ENCODE measurements around the gene TBX2. TPM values are rescaled to one million over a fixed set of nuclear protein-coding genes. Genes with fewer than 3 reads are reported as not detected.
A peak's percentile ranks its signal among the peaks of the same experiment; 100 is the strongest.

TBX2 gene
- total RNA-seq, 2 experiments from 2014 or later = 0.06 TPM; not detected in 1

DNA sequence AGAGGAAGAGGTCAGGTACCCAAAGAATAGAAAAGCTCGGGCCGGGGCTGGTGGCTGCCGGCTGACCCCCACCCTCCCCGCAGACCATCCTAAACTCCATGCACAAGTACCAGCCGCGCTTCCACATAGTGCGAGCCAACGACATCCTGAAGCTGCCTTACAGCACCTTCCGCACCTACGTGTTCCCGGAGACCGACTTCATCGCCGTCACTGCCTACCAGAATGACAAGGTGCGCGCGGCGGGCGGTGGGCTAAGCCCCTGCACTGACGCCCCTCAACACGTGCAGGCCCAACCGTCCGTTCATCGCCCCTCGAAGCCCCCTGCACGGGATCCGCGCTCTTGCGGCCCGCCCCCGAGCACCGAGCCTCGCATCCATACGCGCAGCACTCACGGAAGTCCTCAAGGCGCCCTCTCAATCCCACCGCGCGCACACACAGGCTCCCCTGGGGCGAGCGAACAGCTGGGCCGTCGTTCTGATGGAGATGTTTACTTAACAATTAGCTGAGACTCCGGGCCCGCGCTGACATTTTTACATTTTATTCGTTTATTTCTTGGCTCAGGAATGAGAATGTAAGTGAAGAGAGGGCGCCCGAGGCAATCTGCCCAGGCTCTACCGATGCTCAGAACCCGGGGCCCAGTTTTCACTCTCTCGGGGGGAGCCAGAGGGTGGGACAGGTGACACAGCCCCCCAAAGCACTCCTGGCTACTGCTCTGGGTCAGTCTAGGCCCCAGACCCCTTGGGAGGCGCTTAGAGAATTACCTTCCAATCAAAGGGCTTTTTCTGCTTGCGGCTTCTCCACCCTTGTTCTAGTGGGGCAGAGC is 3.5 kb downstream of the TBX2 start:
- DNase-seq = peak in 3 of 14 experiments; percentile 29 to 56 (median 51)
- Histone ChIP-seq H3K27me3 (ENCODE audit: control insufficient read depth in 1 of 2, insufficient read depth in 2 of 2, low read length in 2 of 2) (peaks cover 81 to 88% of the 10 kb centered on the region in 2 experiments), H3K27ac (ENCODE audit: low read depth in 1 of 2, low read length in 2 of 2) (no peak overlapping the region), H3K9me3 (ENCODE audit: control insufficient read depth in 1 of 2, insufficient read depth in 1 of 2, low read length in 2 of 2) (peaks cover 0 to 40% of the 10 kb centered on the region in 2 experiments), H3K36me3 (ENCODE audit: insufficient read depth, low read length) (no peaks in the 10 kb centered on the region), H3K4me1 (ENCODE audit: insufficient read depth, low read length) (peaks cover 69% of the 10 kb centered on the region), H3K4me3 (ENCODE audit: low read length) (peak overlapping the region; percentile 24)
- H3K36me3 Mint-ChIP-seq (ENCODE audit: low read depth) = no peaks in the 10 kb centered on the region
- intact Hi-C loops (cut with DNase I, micrococcal nuclease) = loop anchor here in 1 of 2 experiments (10.0 kb wide), 2 partner anchors 268 to 678 kb away; no protein-coding TSS in a partner anchor
- H3K9me3 Mint-ChIP-seq = no peaks in the 10 kb centered on the region
- H3K27ac Mint-ChIP-seq = no peak overlapping the region
- peak; percentile 39 for ATAC-seq (ENCODE audit: poor library complexity)
- POLR2A ChIA-PET = interaction anchor here (0.6 to 1.0 kb wide), 2 partner anchors 9 to 96 kb away, joined by 4 read pairs; no protein-coding TSS in a partner anchor
- peak overlapping the region; percentile 69 for H3K4me3 Mint-ChIP-seq
- peaks cover 68% of the 10 kb centered on the region for H3K27me3 Mint-ChIP-seq
- peaks cover 51% of the 10 kb centered on the region for H3K4me1 Mint-ChIP-seq (ENCODE audit: low read depth)
- CTCF ChIA-PET = interaction anchor here (2.1 kb wide), 1 partner anchor 9 kb away, joined by 6 read pairs; no protein-coding TSS in a partner anchor
- TF ChIP-seq CTCF (IDR thresholded peaks at IDR 0.05) = no peak

DNA sequence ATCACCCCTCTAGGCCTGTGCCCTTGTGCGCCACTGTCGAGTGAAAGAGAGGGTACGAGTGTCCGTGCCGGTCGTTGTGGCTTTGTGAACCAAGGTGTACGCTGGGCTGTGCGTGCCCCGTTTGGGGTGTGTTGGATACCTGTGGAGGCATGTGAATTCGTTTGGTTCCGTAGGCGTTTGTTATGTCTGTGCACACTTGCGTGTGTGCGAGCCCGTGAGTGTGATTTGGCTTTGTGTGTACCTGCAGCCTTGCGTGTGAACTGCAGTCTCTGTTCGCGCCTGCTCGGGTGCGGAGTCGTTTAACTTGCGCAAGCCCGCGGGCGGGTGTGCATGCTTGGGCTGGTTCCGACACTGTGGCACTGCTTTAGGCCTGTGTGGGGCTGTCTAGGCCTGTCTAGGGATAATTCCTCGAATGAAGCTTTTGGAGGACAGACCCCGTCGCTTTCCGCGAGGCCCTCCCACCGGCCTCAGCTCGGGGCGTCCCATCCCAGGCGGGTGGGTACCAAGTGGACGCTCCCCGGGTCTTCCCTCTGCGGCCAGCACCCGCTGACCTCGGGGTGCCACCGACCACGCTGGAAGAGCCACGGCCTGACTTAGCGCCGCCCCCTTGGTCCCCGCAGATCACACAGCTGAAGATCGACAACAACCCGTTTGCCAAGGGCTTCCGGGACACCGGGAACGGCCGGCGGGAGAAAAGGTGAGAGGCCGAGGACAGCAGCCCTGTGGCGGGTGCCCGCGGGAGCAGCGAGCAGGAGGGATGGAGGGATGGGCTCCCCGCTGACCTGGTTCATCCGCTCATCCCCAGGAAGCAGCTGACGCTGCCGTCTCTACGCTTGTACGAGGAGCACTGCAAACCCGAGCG is 4.4 kb downstream of the TBX2 start:
- Histone ChIP-seq H3K27ac (ENCODE audit: low read depth in 1 of 2, low read length in 2 of 2) (no peak overlapping the region), H3K9me3 (ENCODE audit: control insufficient read depth in 1 of 2, insufficient read depth in 1 of 2, low read length in 2 of 2) (peaks cover 0 to 43% of the 10 kb centered on the region in 2 experiments), H3K36me3 (ENCODE audit: insufficient read depth, low read length) (no peaks in the 10 kb centered on the region), H3K4me3 (ENCODE audit: low read length) (peak overlapping the region; percentile 40), H3K27me3 (ENCODE audit: control insufficient read depth in 1 of 2, insufficient read depth in 2 of 2, low read length in 2 of 2) (peaks cover 82 to 88% of the 10 kb centered on the region in 2 experiments), H3K4me1 (ENCODE audit: insufficient read depth, low read length) (peaks cover 69% of the 10 kb centered on the region)
- DNase-seq = peak in 1 of 14 experiments; percentile 45
- Mint-ChIP-seq H3K36me3 (ENCODE audit: low read depth) (no peaks in the 10 kb centered on the region), H3K4me3 (peak overlapping the region; percentile 69), H3K4me1 (ENCODE audit: low read depth) (peaks cover 51% of the 10 kb centered on the region), H3K9me3 (no peaks in the 10 kb centered on the region), H3K27ac (no peak overlapping the region), H3K27me3 (peaks cover 69% of the 10 kb centered on the region)
- POLR2A ChIA-PET = interaction anchor here (1.0 kb wide), 1 partner anchor 8 kb away, joined by 4 read pairs; no protein-coding TSS in a partner anchor
- TF ChIP-seq CTCF (IDR thresholded peaks at IDR 0.05) = no peak
- peak; percentile 25 for ATAC-seq (ENCODE audit: poor library complexity)
- intact Hi-C loops (cut with DNase I, micrococcal nuclease) = loop anchor here in 1 of 2 experiments (10.0 kb wide), 2 partner anchors 269 to 679 kb away; no protein-coding TSS in a partner anchor
- CTCF ChIA-PET = interaction anchor here (2.1 kb wide), 1 partner anchor 8 kb away, joined by 6 read pairs; no protein-coding TSS in a partner anchor

GRCh38 chr17:61404663-61404912 is 4.9 kb downstream of the TBX2 start:
- Histone ChIP-seq H3K27ac (ENCODE audit: low read depth in 1 of 2, low read length in 2 of 2) (no peak overlapping the region), H3K9me3 (ENCODE audit: control insufficient read depth in 1 of 2, insufficient read depth in 1 of 2, low read length in 2 of 2) (peaks cover 0 to 43% of the 10 kb centered on the region in 2 experiments), H3K36me3 (ENCODE audit: insufficient read depth, low read length) (no peaks in the 10 kb centered on the region), H3K4me1 (ENCODE audit: insufficient read depth, low read length) (peaks cover 68% of the 10 kb centered on the region), H3K27me3 (ENCODE audit: control insufficient read depth in 1 of 2, insufficient read depth in 2 of 2, low read length in 2 of 2) (peaks cover 82 to 88% of the 10 kb centered on the region in 2 experiments), H3K4me3 (ENCODE audit: low read length) (peak overlapping the region; percentile 40)
- ATAC-seq (ENCODE audit: poor library complexity) (no peak), DNase-seq (peak in 1 of 14 experiments; percentile 36)
- intact Hi-C loops (cut with DNase I, micrococcal nuclease) = loop anchor here in 1 of 2 experiments (10.0 kb wide), 2 partner anchors 270 to 680 kb away; no protein-coding TSS in a partner anchor
- Mint-ChIP-seq H3K27me3 (peaks cover 75% of the 10 kb centered on the region), H3K27ac (no peak overlapping the region), H3K9me3 (no peaks in the 10 kb centered on the region), H3K36me3 (ENCODE audit: low read depth) (no peaks in the 10 kb centered on the region), H3K4me1 (ENCODE audit: low read depth) (peaks cover 52% of the 10 kb centered on the region), H3K4me3 (peak overlapping the region; percentile 11)
- CTCF ChIA-PET = no interaction called here
- no peak for TF ChIP-seq CTCF (IDR thresholded peaks at IDR 0.05)
- POLR2A ChIA-PET = no interaction called here

All from CD4-positive, alpha-beta T cell (primary cell).